ENCODE results near the gene OR6Y1.

Gene OR6Y1, protein sequence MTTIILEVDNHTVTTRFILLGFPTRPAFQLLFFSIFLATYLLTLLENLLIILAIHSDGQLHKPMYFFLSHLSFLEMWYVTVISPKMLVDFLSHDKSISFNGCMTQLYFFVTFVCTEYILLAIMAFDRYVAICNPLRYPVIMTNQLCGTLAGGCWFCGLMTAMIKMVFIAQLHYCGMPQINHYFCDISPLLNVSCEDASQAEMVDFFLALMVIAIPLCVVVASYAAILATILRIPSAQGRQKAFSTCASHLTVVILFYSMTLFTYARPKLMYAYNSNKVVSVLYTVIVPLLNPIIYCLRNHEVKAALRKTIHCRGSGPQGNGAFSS

DNA sequence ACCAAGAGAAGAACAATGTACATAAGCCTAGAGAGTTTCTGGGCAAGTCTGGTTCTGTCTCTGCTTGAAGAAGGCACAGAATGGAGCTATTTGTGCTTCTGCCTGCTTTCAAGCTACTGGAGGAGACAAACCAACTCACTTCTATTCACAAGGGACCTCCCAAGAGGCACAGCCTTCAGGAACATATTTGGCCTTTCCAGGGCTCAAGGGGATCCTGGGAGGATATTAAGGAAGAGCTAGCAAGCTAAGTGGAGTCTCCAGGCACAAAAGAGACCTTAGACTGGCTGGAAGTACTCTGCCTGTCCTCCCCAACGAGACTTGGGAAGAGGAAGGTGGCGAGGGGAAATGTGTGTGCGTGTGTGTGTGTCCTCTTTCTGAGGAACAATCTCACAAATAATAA is at the start of gene OR6Y1:
Gene OR6Y1, minus strand, starts transcription at position 54 of the 400 bp plus-strand sequence. CDS start 6,300 bp downstream, outside the sequence.
- no peak for DNase-seq

DNA sequence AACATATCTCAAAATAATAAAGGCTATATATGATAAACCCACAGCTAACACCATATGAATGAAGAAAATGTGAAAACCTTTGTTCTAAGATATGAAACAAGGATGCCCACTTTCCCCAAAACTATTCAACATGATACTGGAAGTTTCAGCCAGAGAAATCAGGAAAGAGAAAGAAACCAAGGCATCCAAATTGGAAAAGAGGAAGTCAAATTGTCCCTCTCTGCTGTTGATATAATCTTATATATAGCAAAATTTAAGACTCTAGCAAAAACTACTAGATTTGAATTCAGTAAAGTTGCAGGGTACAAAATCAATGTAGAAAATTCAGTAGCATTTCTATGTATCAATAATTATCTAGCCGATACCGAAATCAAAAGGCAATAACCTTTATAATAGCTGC is 46.5 kb upstream of the OR6Y1 start:
- DNase-seq = no peak

DNA sequence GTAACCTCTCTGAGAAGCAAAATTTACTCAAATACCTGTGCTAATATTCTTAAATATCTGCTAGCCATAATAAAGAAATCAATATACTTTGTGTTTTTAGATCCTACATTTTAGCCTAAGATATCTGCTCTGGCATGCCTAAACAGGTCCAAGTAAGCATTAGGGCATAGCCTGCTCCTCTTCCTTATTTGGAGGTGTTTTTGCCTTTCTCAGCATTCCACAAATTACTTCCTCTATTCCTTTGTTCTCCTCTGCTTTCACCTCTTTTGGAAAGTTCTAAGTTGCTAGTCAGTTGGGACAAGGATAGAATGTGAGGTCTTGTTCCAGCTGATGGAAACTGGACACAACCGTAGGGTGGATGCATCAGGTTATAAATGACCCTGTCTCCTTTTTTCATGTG is 32.7 kb upstream of the OR6Y1 start:
- DNase-seq = no peak

DNA sequence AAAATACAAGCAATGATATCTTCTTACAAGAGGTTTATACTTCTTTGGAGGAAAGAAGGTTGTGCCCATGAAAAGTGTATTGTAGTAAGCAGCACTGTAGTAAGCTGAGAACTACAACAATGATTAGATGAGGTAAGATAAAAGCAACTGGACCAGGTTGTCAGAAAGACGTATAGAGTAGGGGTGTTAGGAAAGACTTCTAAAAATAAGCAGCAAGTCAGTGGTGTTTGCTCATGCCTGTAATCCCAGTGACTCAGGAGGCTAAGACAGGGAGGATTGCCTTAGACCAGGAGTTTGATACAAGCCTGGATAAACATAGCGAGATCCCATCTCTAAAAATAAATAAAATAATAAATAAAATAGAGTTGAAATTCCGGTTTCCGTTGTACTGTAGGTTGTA is 29.8 kb upstream of the OR6Y1 start:
- no peak for DNase-seq

DNA sequence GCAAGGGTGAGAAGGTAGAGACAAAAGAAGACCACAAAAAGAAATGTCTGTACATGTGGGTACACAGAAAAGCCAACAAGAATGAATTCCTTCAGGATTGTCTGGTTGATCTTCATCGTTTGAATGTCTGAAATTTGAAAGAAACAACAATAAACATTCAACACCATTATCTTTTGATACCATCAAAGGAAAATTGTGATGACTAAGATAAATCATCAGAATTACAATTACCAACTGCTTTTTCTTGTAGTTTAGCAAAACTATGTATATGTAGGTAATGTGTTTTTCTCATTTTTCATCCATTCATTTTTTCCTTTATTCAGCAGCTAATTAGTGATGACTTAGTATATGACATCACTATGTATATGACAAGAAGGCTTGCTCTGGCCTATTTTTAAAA is 25.5 kb upstream of the OR6Y1 start, which contains the start of gene OR10X1:
Gene OR10X1, minus strand, starts transcription at position 167 of the 400 bp plus-strand sequence. Its CDS starts 0 bp downstream, at position 167.
- DNase-seq = no peak

DNA sequence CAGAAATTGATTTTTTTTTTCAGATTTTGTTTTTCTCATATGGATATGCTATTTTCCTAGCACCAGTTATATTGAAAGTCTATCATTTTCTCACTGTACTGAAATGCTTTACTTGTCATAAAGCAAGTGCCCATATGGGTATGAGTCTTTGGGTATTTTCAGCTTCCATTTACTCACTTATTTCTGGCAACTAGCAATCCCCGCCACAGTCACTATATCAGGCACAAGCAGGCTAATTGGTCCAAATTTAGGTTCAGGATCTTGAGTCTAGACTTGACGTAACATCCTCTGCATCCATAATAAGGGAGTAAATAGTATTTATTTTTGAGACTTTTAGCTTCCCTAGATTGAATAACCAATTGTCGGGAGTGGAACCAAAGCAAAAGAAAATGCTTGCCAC is 23.4 kb upstream of the OR6Y1 start:
- DNase-seq = no peak

DNA sequence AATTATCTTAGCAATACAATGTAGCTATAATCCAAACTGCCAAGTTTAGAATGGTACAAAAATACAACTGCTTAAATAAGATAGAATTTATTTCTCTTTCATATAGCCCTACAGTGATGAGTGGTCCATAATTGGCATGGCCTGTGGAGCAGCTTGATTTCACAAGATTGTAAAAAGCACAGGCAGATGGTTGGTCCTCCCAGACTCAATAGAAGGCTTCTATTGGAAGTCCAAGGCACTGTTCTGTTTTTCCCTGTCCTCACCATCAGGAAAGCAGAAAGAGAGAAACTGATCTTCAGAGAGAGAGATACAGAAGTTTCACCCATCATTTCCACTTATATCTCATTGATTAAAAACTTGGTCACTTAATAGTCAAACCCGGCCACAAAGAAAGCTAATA is 18.0 kb upstream of the OR6Y1 start:
- DNase-seq = no peak

DNA sequence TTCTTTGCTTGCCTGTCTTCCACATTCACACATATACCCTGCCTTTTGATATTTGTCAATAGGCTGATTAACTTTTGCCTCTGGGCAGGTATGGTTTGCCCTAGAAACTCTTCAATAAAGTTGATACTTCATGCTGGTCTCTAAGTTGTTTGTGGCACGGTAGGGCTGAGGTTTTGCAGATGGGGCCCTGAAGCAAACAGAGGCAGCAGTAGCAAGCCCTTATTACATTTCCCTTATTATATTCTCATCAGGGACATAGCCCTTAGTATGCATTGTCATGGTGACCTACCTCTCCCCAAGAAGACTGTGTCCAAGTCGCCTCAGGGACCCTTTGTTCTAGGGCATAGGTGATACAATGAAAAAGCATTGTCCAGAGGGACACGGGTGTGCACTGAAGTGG is 16.3 kb upstream of the OR6Y1 start, which contains the start of gene OR6P1:
Gene OR6P1, minus strand, starts transcription at position 101 of the 400 bp plus-strand sequence. CDS start 6,976 bp downstream, outside the sequence.
- DNase-seq = no peak

DNA sequence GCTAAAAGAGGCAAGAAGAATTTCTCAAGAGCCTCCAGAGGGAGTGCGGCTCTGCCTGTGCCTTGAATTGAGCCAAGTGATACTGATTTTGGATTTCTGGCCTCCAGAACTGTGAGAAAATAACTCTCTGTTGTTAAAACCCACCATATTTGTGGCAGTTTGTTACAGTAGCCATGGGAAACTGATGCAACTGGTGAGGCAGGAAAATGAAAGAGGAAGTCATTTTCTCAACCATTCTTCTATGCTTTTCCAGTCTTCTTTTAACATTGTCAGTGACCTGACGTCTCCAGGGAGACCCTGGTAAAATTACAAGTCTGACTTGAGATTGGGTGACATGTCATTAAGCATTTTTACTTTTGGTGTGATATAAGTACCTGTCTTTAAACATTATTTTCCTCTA is 10.4 kb upstream of the OR6Y1 start:
- DNase-seq = no peak

DNA sequence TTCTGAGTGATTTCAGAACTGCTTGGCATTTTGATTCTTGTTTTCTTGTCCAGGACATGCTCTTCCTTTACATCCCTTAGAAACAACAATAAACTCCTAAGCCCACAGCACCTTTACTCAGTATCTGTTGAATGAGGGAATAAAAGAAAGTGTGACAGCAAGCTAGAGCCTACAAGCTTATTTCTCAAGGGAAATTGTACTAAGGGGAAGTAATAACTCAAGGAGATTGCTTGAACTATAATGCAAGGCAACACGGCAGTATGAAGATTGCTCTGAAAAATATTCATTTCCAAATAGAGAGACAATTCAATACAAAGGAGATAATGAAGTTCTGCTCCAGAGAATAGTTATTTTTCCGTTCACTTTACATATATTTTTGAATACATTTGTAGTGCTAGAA is 9.6 kb upstream of the OR6Y1 start:
- no peak for DNase-seq

DNA sequence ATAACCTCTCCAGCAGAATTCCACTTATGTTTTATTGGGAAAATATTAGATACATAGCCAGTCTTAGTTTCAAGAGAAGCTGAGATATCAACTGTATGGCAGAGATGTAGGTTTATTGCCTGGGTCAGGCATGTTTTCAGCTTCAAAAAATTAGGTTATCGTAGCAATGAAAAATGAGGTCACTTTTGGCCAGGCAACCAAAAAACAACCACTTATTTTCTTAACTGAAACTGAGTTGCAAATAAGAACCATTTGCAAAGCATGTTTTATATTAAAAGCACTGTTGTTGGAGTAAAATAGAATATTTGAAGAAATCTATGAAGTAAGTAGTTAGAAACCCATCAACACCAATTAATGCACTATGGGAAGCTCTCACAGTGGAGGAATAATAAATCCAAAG is 5.5 kb upstream of the OR6Y1 start:
- DNase-seq = no peak

DNA sequence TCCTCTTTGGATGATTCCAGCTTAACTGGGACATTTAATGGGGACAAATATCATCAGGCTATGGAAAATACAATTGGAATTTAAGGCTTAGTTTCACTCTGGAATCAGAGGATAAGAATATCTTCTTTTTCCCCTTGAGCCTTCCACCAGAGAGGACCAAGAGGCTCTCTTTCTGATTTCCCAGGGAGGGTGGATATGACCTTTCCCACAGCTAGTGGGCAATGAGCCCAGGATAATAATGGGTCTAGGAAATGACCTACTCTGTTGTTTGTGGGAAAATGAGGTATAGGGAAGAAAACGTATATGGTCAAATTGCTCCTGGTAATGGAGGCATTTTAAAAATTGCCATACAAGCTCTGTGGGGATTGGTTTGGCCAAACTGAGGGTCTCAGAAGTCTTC is 1.9 kb downstream of the OR6Y1 start:
- no peak for DNase-seq

DNA sequence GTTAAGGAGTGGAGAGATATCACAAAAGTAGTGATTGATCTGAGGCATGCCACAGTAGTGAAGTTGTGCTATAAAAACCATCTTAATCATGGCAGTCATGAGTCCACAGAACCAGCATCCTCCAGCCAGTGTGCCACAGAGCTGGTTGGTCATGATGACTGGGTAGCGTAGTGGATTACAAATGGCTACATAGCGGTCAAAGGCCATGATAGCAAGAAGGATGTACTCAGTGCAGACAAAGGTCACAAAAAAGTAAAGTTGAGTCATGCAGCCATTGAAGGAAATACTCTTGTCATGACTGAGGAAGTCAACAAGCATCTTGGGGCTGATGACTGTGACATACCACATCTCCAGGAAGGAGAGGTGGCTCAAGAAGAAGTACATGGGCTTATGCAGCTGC is 6.7 kb downstream of the OR6Y1 start:
- DNase-seq = no peak

DNA sequence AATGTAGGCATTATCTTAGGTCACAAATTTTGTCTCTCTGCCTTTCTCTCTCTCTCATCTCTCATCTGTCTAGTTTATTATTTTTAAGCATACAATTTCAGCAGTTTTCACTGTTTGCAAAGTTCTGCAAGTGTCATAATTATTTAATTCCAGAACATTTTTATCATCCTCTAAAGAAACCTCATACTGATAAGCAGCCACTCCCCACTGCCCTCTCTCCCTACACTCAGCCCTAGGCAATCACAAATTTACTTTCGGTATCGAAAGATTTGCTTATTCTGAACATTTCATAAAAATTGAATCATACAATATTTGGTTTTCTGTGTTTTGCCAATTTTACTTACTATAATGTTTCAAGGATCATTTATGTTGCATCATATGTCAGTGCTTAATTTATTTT is 16.6 kb downstream of the OR6Y1 start:
- DNase-seq = no peak

DNA sequence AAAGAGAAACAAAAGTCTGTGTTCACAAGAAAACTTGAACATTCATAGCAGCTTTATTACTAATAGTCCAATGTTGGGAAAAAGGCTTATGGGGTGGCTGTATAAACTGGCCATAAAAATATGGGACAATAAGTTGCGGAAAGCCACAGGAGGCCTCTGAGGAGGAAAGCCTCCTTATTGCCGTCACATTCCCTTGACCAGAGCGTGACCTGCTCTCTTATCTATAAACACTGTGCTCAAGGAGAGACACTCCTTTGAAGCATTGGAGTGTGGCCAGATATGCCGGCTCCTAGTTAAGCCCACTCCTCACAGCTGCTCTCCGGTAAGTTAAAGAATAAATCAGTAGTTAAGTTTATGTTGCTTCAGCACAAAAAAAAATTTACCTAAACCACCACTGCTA is 19.7 kb downstream of the OR6Y1 start:
- no peak for DNase-seq

DNA sequence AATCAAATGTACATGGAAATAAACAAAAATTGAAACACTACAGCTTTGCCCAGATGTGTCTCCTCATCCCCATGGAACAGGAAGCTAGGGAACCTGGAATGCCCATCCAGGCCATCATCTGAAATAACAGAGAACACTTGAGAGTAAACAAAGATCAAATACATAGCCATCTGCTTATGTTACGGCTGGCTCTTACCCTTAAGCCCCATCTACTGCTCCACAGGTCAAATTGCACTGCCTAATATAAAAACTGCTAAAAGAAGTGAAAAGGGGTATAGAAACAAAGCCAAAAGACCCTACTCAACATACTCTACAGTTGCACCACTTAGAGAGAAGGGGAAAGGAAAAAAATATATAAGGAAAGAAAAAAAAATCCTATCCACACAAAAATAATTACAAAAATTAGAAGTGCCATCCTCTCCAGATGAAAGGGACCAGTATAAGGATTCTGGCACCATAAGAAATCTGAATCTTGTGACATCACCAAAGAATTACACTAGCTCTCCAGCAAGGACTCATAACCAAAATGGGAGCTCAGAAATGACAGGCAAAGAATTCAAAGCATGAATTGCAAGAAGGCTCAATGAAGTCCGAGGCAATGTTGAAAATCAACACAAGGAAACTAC is 26.9 kb downstream of the OR6Y1 start:
- no peak for DNase-seq

DNA sequence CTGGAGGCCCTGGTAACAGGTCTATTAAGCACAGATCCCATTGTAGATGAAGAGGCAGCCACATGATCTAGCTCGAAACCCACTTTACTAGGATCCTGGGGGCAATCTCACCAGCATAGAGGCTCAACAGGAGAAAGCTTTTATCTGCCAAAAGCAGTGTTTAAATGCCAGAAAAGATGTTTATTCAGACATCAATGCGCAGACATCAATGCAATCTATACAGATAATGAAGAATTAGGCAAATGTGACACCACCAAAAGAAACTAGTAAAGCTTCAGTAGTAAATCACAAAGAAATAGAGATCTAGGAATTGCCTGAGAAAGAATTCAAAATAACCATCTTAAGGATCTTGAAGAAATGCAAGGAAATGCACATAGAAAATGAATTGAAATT is 32.5 kb downstream of the OR6Y1 start:
- no peak for DNase-seq

DNA sequence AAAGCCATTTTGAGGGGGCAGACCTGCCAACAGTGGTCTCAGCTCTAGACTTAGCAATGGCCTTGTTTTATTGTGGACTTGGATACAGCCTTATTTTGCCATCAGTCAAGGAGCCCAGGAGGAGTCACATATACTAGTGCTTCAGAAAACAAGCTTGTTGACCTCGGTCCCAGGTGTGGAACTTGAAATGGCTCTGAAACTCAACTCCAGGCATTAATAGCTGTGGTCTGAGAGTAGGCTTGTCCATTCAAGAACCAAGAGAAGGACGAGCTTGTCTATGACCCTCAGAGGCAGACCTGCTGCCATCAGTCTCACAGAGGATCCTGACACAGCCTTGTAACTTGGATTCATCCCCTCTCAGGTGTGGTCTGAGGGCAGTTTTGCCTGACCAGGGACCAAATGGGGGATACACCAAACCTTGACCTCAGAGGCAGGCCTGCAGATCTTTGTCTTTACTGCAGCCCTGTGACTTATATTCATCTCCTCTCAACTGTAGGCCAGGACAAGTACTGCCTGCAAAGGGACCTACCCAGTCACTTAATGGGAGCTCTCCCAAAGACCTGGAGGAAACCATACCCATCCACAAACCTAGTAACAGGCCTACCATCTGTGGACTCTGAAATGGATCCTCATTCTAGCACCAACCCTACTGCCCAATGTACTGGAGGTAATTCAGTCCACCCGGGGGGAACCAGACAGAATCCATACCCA is 33.1 kb downstream of the OR6Y1 start:
- no peak for DNase-seq

DNA sequence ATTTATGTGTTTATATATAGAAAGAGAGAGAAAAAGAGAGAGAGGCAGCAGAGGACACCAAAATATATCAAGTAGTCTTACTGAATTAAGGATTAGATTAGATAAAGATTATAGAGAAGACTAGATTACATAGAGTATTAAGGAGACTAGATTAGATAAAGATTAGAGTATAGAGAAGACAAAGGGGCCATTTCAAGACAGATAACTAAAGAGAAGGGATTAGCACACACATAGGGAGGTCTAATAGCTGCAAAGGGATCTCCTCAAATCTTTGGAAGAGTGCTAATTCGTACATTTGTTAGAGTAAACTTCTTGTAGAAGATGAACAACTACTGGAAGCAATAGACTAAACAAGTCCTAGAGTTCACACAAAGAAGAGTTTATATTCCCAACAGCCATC is 34.2 kb downstream of the OR6Y1 start:
- no peak for DNase-seq

DNA sequence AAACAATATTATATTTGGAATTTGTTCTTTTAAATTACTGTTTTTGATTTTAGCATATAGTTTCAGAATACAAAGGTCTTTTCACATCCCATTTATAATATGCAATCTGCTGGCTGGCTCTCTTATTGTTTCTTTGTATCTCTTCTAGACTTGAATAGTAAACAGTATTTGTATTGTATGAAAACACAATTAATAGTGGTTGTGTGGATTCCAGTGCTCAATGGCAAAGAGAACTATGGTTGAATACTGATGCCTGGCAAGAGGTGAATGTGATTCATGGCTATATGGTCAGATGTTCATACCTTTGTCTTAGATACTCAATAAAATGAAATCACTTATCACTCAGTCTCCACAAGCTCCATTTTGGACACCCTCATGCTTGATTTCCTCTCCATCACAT is 37.2 kb downstream of the OR6Y1 start:
- no peak for DNase-seq

DNA sequence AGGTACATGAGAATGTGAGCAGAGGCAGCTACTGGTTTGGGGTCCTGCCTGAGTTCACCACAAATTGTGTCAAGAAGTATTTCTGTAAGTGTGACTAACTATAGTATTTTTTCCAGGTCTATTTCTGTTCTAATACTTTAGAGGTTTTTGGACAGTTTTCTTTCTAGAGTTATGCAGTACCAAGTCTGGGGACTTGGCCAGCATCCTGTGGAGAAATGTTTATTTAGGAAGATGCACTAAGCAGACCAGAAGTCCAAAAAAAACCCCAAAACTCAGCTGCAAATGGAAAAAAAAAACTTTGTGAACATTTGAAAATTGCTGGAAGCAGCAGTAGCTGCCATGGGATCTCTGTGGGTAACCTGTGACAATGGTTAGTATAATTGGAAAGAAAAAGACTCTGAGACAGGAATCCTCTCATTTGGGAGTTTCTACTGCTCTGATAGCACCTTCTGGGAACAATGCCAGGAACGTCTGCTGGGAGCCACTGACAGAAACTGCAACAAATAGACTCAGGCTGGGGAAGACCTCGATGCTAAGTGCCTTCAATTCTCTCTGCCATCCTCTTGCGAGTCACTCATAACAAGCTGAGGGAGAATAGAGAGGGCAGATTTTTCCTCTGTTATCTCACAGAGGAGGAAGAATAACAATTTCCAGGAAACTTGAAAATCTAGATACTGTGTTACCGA is 44.6 kb downstream of the OR6Y1 start:
- no peak for DNase-seq

DNA sequence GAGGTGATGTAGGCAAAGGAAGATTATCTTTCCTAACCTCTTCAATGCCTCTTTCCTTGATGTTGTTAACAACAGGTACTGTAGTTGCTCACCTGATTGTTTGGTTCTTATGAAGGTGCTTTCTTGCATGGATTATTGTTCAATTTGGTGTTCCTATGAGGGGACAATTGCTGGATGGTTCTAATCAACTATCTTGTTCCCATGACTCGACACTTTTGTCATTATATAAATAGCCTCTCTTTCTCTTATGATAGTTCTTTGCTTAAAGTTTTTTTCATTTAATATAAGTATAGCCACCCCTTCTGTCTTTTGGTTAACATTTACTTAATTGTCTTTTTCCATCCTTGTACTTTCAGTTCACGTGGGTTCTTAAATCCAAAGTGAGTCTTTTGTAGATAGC is 46.7 kb downstream of the OR6Y1 start:
- DNase-seq = no peak

DNA sequence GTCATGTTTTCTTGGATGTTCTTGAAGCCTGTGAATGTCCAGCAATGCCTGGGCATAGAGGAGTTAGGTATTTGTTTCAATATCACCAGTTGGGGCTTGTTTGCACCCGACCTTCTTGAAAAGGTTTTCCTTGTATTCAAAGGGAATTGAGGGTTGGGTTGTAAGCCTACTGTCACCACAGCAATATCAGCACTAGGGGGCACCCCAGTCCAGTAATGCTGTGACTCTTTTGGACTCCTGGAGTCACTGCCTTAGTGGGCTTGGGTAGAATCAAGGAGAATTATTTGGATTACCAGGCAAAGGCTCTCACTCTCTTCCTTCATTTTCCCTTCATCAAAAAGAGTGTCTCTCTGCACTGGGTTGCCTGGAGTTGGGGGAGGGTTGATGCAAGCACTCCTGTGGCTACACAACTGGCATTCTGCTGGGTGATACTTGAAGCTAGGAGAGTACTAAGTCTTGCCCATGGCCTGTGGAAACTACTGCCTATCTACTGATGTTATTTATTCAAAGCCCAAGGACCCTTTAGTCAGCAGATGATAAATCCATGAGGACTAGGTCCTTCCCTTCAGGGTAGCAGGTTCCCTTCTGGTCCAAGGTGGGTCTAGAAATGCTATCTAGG is 47.7 kb downstream of the OR6Y1 start:
- peak; percentile 51 for DNase-seq

All from GDM1 (cell line).